ENCODE data around the gene ITGA8.

Gene ITGA8

GRCh38 chr10:15737656-15738055, 17.9 kb upstream of the ITGA8 start:
- no peak for DNase-seq (ENCODE audit: extremely low read depth in 1 of 2, low read depth in 1 of 2)

GRCh38 chr10:15735763-15736162, 16.0 kb upstream of the ITGA8 start:
- DNase-seq (ENCODE audit: extremely low read depth in 1 of 2, low read depth in 1 of 2), result no peak

GRCh38 chr10:15730341-15730740, 10.6 kb upstream of the ITGA8 start:
- DNase-seq (ENCODE audit: extremely low read depth in 1 of 2, low read depth in 1 of 2), result no peak

- DNase-seq (ENCODE audit: extremely low read depth in 1 of 2, low read depth in 1 of 2), result no peak
These were observed 10.2 kb upstream of the ITGA8 start for GRCh38 chr10:15729890-15730289.

GRCh38 chr10:15726042-15726441, 6.3 kb upstream of the ITGA8 start:
- DNase-seq (ENCODE audit: extremely low read depth in 1 of 2, low read depth in 1 of 2), result no peak

GRCh38 chr10:15725603-15726002, 5.9 kb upstream of the ITGA8 start:
- DNase-seq (ENCODE audit: extremely low read depth in 1 of 2, low read depth in 1 of 2), result no peak

- no peak for DNase-seq (ENCODE audit: extremely low read depth in 1 of 2, low read depth in 1 of 2)
These were observed 5.0 kb upstream of the ITGA8 start for GRCh38 chr10:15724683-15725082.

- no peak for DNase-seq (ENCODE audit: extremely low read depth in 1 of 2, low read depth in 1 of 2)
These were observed 4.1 kb upstream of the ITGA8 start for GRCh38 chr10:15723803-15724202.

- no peak for DNase-seq (ENCODE audit: extremely low read depth in 1 of 2, low read depth in 1 of 2)
These were observed 1.0 kb upstream of the ITGA8 start for GRCh38 chr10:15720635-15721287.

- no peak for DNase-seq (ENCODE audit: extremely low read depth in 1 of 2, low read depth in 1 of 2)
These were observed 448 bp downstream of the ITGA8 start for GRCh38 chr10:15719049-15719898.

- no peak for DNase-seq (ENCODE audit: extremely low read depth in 1 of 2, low read depth in 1 of 2)
These were observed 1.1 kb downstream of the ITGA8 start for GRCh38 chr10:15718694-15719048.

- DNase-seq (ENCODE audit: extremely low read depth in 1 of 2, low read depth in 1 of 2), result no peak
These were observed 4.0 kb downstream of the ITGA8 start for GRCh38 chr10:15715619-15716227.

GRCh38 chr10:15714847-15715246, 4.9 kb downstream of the ITGA8 start:
- DNase-seq (ENCODE audit: extremely low read depth in 1 of 2, low read depth in 1 of 2), result no peak

- DNase-seq (ENCODE audit: extremely low read depth in 1 of 2, low read depth in 1 of 2), result no peak
These were observed 6.8 kb downstream of the ITGA8 start for GRCh38 chr10:15712883-15713282.

- DNase-seq (ENCODE audit: extremely low read depth in 1 of 2, low read depth in 1 of 2), result no peak
These were observed 9.3 kb downstream of the ITGA8 start for GRCh38 chr10:15710455-15710854.

- DNase-seq (ENCODE audit: extremely low read depth in 1 of 2, low read depth in 1 of 2), result no peak
These were observed 14.4 kb downstream of the ITGA8 start for GRCh38 chr10:15705298-15705697.

- DNase-seq (ENCODE audit: extremely low read depth in 1 of 2, low read depth in 1 of 2), result no peak
These were observed 15.1 kb downstream of the ITGA8 start for GRCh38 chr10:15704581-15704968.

GRCh38 chr10:15703944-15704580, 15.7 kb downstream of the ITGA8 start:
- no peak for DNase-seq (ENCODE audit: extremely low read depth in 1 of 2, low read depth in 1 of 2)

- DNase-seq (ENCODE audit: extremely low read depth in 1 of 2, low read depth in 1 of 2), result no peak
These were observed 16.4 kb downstream of the ITGA8 start for GRCh38 chr10:15703151-15703880.

GRCh38 chr10:15700078-15700674, 19.5 kb downstream of the ITGA8 start:
- DNase-seq (ENCODE audit: extremely low read depth in 1 of 2, low read depth in 1 of 2), result no peak

- DNase-seq (ENCODE audit: extremely low read depth in 1 of 2, low read depth in 1 of 2), result no peak
These were observed 23.9 kb downstream of the ITGA8 start for GRCh38 chr10:15695852-15696251.

Measured in activated CD8-positive, alpha-beta memory T cell treated with anti-CD3 and anti-CD28 coated beads for 1 hour (primary cell).